AG04450 (cell line): ENCODE measurements around the gene HBB. TPM values are rescaled to one million over a fixed set of nuclear protein-coding genes. Genes with fewer than 3 reads are reported as not detected.
"Not testable (repeated sequence)": the region's sequence is repeated elsewhere in the genome, so short reads cannot be mapped to it uniquely, and the experiment has no call there.

Experiments
- CTCF ChIA-PET: fragments of 300-600, 350-600 bp; formaldehyde crosslinking; extraction: SDS; loops from one replicate; lab custom pipeline; 2022; ENCODE audit warnings: antibody characterized with exemption, inconsistent platforms; lab: Charles Lee
- POLR2A ChIA-PET: fragments of 350-600 bp; formaldehyde crosslinking; extraction: SDS; loops from one replicate; lab custom pipeline; 2021; ENCODE audit warnings: antibody characterized with exemption, inconsistent platforms; lab: Yijun Ruan, JAX
- DNase-seq: peaks from one replicate; pipeline ENCODE4 v3.0.0-alpha.2; 2011; ENCODE audit warnings: low read depth, low spot score
- H3K27ac ChIP-seq: one replicate; pipeline ENCODE4 v1.5.1; 2012; ENCODE audit warnings: low read depth, low read length, control low read depth
- H3K27me3 ChIP-seq: one replicate; pipeline ENCODE4 v1.6.0; 2012; ENCODE audit warnings: low read length; ENCODE audit not compliant: control insufficient read depth, insufficient read depth
- H3K4me3 ChIP-seq: 2 replicates; pipeline ENCODE4 v1.5.1; 2011; ENCODE audit warnings: mild to moderate bottlenecking, low read depth, low read length, control low read depth
- H3K9me3 ChIP-seq: 2 replicates; pipeline ENCODE4 v1.5.1; 2012; ENCODE audit warnings: low read length; ENCODE audit not compliant: control insufficient read depth, insufficient read depth
- polyA plus RNA-seq: library from polyadenylated mRNA; depleted of rRNA; stranded (reverse); fragments of >200 nt; gene quantifications from 2 replicates; pipeline ENCODE4 v1.2.3, GENCODE V29; 2011
- TF ChIP-seq, protein P1 (sequence below): IDR thresholded peaks from 2 replicates; pipeline ENCODE4 v1.5.1; 2011; ENCODE audit warnings: low read depth, low read length, control low read depth, inconsistent platforms

Gene HBB
- polyA plus RNA-seq, 1 experiment = 0.26 TPM

DNA sequence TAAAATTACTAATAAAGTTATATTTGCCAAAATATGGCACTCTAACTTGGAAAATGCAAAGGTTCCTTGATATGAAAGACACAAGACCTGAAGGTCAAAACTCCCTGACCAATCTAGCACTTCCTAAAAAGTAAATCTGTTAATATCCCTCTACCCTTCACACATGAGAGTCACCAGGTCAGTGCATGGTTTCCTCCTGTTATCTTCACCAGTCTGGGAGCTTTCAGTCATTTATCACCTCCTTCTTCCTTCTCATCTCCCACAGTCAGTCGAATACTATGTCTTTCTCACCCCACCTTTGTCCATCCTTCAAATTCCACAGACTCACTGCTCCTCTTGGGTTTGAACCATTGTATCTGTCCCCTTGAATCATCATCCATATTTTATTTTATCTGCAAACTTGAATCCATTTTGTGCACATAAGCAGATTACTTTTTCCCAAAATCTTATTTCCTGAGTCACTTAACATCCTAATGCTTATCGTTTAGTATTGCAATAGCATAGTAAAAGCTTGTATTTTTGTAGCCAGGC, 40.2 kb upstream of the HBB start:
- CTCF ChIA-PET = no interaction called here
- H3K27me3 ChIP-seq = no peaks in the 10 kb centered on the region
- TF ChIP-seq, protein P1, sequence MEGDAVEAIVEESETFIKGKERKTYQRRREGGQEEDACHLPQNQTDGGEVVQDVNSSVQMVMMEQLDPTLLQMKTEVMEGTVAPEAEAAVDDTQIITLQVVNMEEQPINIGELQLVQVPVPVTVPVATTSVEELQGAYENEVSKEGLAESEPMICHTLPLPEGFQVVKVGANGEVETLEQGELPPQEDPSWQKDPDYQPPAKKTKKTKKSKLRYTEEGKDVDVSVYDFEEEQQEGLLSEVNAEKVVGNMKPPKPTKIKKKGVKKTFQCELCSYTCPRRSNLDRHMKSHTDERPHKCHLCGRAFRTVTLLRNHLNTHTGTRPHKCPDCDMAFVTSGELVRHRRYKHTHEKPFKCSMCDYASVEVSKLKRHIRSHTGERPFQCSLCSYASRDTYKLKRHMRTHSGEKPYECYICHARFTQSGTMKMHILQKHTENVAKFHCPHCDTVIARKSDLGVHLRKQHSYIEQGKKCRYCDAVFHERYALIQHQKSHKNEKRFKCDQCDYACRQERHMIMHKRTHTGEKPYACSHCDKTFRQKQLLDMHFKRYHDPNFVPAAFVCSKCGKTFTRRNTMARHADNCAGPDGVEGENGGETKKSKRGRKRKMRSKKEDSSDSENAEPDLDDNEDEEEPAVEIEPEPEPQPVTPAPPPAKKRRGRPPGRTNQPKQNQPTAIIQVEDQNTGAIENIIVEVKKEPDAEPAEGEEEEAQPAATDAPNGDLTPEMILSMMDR = no peak
- no peak overlapping the region for H3K4me3 ChIP-seq
- DNase-seq = no peak
- no peak overlapping the region for H3K27ac ChIP-seq
- H3K9me3 ChIP-seq = no peaks in the 10 kb centered on the region
- POLR2A ChIA-PET = no interaction called here

DNA sequence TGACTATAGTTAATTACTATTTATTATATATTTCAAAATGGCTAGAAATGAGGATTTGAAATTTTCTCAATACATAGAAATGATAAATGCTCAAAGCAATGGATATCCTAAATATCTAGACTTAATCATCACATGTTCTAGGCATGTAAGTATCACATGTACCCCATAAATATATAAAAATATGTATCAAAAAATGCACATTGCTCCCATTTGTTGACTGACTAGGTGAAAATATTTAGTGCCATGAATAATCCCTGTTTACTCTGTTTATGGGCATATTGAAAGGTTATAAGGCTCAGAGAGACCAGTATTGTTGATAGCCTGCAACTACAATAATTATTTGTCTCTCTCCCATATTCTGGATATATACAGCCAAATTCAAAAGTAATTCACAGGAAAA, 39.7 kb upstream of the HBB start:
- CTCF ChIA-PET = no interaction called here
- no peak for DNase-seq
- H3K4me3 ChIP-seq = no peak overlapping the region
- TF ChIP-seq, protein P1 = no peak
- POLR2A ChIA-PET = no interaction called here
- H3K9me3 ChIP-seq = no peaks in the 10 kb centered on the region
- H3K27ac ChIP-seq = no peak overlapping the region
- H3K27me3 ChIP-seq = no peaks in the 10 kb centered on the region

DNA sequence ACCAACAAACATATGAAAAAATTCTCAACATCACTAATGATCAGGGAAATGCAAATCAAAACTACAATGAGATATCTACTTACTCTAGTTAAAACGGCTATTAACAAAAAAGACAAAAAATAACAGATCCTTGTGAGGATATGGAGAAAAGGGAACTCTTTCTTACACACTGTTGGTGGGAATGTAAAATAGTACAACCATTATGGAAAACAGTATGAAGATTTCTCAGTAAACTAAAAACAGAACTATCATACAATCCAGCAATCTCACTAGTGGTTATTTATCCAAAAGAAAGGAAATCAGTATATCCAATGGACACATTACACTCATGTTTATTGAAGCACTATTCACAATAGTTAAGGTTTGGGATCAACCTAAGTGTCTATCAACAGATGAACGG, 39.0 kb upstream of the HBB start:
- no peak for DNase-seq
- ChIA-PET POLR2A (no interaction called here), CTCF (no interaction called here)

DNA sequence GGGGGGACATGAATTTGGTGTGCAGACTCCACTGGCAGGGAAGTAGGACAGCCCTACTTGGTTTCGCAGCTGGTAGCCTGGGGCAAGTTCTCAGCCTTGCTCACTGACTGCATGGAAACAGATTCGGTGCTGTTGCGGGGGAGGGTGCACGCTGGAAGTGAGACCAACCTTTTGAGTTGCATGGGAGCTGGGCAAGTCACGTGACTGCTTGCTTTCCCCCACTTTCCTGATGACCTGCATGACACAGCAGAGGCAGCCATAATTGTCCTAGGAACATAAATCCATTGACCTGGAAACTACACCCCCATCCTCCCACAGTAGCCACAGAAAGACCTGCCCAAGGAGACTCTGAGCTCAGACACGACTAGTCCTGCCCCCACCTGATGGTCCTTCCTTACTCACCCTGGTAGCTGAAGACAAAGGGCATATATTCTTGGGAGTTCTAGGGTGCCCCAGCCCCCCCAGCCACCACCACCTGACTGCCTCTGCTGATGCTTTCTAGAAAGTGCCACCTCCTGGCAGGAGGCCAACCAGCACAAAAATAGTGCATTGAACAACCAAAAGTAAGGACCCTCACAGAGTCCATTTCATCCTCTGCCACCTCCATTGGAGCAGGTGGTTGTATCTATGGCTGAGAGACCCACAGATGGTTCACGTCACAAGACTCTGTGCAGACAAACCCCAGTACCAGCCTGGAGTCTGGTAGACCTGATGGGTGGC, 31.8 kb upstream of the HBB start:
- Histone ChIP-seq H3K4me3 (no peak overlapping the region), H3K27me3 (no peaks in the 10 kb centered on the region), H3K27ac (no peak overlapping the region), H3K9me3 (no peaks in the 10 kb centered on the region)
- POLR2A ChIA-PET = no interaction called here
- CTCF ChIA-PET = no interaction called here
- DNase-seq = no peak
- TF ChIP-seq, protein P1 = no peak

More for the DNA sequence above, 39.0 kb upstream of the HBB start:
- TF ChIP-seq, protein P1 = no peak
- Histone ChIP-seq H3K9me3 (no peaks in the 10 kb centered on the region), H3K27me3 (no peaks in the 10 kb centered on the region), H3K4me3 (no peak overlapping the region), H3K27ac (no peak overlapping the region)

DNA sequence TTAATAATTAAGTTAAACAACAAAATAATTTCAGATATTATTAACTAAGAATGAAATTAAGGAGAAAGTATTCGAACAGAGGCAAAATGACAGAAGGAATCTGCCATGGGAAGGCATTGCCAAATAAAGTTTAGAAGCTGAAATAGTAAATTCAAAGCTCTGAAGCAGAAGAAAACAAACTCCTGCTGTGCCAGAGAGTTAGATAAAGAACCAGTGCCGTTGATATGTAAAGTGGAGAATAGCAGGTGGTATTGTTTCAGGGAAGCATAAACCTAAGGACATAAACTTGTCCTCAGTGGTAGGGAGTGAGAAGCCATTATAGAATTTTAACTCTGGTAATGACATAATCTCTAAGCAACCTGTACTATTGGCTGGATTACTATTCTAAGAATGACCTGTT, 30.4 kb upstream of the HBB start:
- CTCF ChIA-PET = no interaction called here
- TF ChIP-seq, protein P1 = no peak
- no peak for DNase-seq
- H3K9me3 ChIP-seq = no peaks in the 10 kb centered on the region
- POLR2A ChIA-PET = no interaction called here
- H3K27me3 ChIP-seq = no peaks in the 10 kb centered on the region
- H3K4me3 ChIP-seq = no peak overlapping the region
- no peak overlapping the region for H3K27ac ChIP-seq

DNA sequence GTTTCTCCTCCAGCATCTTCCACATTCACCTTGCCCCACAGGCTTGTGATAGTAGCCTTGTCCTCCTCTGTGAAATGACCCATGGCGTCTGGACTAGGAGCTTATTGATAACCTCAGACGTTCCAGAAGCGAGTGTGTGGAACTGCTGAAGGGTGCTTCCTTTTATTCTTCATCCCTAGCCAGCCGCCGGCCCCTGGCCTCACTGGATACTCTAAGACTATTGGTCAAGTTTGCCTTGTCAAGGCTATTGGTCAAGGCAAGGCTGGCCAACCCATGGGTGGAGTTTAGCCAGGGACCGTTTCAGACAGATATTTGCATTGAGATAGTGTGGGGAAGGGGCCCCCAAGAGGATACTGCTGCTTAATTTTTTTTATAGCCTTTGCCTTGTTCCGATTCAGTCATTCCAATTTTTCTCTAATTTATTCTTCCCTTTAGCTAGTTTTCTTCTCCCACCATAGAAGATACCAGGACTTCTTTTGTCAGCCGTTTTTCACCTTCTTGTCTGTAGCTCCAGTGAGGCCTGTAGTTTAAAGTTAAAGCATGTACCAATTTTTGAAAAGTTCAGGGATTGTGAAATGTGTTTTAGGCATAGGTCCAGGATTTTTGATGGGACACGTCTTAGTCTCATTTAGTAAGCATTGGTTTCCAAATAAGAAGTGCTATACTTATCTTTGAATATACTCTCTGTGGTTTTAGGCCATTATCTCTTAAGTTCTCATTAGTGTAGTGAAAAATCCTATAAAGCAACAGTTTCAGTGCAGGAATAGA, 28.0 kb upstream of the HBB start, which contains the start of gene HBG2:
Gene HBG2, minus strand, starts transcription at position 136 of the 768 bp plus-strand sequence. Its CDS starts 53 bp downstream, at position 83.
- CTCF ChIA-PET, DNase-seq, H3K27ac ChIP-seq, H3K4me3 ChIP-seq, H3K9me3 ChIP-seq, POLR2A ChIA-PET, H3K27me3 ChIP-seq: not testable (repeated sequence)

DNA sequence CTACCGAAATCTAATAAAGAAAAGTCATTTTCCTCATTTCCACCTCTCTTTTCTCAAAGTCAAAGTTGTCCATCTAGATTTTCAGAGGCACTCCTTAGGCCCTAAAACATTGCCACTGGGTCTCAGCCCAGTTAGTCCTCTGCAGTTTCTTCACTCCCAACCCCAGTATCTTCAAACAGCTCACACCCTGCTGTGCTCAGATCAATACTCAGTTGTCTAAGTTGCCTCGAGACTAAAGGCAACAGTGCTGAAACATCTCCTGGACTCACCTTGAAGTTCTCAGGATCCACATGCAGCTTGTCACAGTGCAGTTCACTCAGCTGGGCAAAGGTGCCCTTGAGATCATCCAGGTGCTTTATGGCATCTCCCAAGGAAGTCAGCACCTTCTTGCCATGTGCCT, 27.2 kb upstream of the HBB start:
- H3K9me3 ChIP-seq, POLR2A ChIA-PET, H3K27me3 ChIP-seq, CTCF ChIA-PET, H3K4me3 ChIP-seq, DNase-seq, H3K27ac ChIP-seq: not testable (repeated sequence)
